Thymus (tissue), 11 donors: Measurements from ENCODE around the gene AKAP6. TPM values are rescaled to one million over a fixed set of nuclear protein-coding genes. Genes with fewer than 3 reads are reported as not detected.

Experiments
- DNase-seq, 9 donors: peaks; one replicate each; pipeline ENCODE4 v3.0.0-alpha.2; 2013; ENCODE audit warnings: low spot score in 9 of 9, low read depth in 6 of 9, missing footprints in 1 of 9
- H3K27ac ChIP-seq, 2 donors: one replicate each; pipeline ENCODE4 v1.5.1; 2013; ENCODE audit warnings: control low read depth in 1 of 2, low read depth in 1 of 2, low read length in 1 of 2, mild to moderate bottlenecking in 1 of 2, moderate library complexity in 1 of 2
- H3K27me3 ChIP-seq, 2 donors: one replicate each; pipeline ENCODE4 v1.5.1; 2013; ENCODE audit warnings: low read length in 1 of 2; ENCODE audit not compliant: control insufficient read depth in 2 of 2, insufficient read depth in 1 of 2
- H3K36me3 ChIP-seq, 2 donors: one replicate each; pipeline ENCODE4 v1.5.1; 2013; ENCODE audit warnings: low read length in 1 of 2, mild to moderate bottlenecking in 1 of 2, moderate library complexity in 1 of 2; ENCODE audit not compliant: control insufficient read depth in 2 of 2, insufficient read depth in 2 of 2
- H3K4me1 ChIP-seq, 2 donors: one replicate each; pipeline ENCODE4 v1.5.1; 2013; ENCODE audit warnings: low read length in 2 of 2; ENCODE audit not compliant: control insufficient read depth in 2 of 2, insufficient read depth in 2 of 2
- H3K4me3 ChIP-seq, 2 donors: one replicate each; pipeline ENCODE4 v1.5.1; 2013; ENCODE audit warnings: low read length in 2 of 2, control low read depth in 1 of 2, mild to moderate bottlenecking in 1 of 2
- H3K9me3 ChIP-seq, 2 donors: one replicate each; pipeline ENCODE4 v1.5.1; 2013; ENCODE audit warnings: low read length in 1 of 2, mild to moderate bottlenecking in 1 of 2; ENCODE audit not compliant: control insufficient read depth in 2 of 2, insufficient read depth in 1 of 2
- WGBS: extraction: QIAGEN DNeasy Blood & Tissue Kit; methylation state at CpG from one replicate; pipeline ENCODE4 v1.1.7; 2013; 5-methylcytosine and 5-hydroxymethylcytosine counted together
- polyA plus RNA-seq: library from polyadenylated mRNA; stranded (reverse); fragments of 200-250 nt; gene quantifications from one replicate; pipeline ENCODE4 v1.2.3, GENCODE V29; 2013
- total RNA-seq: library from RNA; stranded (reverse); fragments of 120-200 nt; gene quantifications from one replicate; pipeline ENCODE4 v1.2.4, GENCODE V29; 2013
- donor health status: healthy.

AKAP6 gene
- total and polyA plus RNA-seq, 2 donors, result 1.4 to 2.0 TPM

DNA sequence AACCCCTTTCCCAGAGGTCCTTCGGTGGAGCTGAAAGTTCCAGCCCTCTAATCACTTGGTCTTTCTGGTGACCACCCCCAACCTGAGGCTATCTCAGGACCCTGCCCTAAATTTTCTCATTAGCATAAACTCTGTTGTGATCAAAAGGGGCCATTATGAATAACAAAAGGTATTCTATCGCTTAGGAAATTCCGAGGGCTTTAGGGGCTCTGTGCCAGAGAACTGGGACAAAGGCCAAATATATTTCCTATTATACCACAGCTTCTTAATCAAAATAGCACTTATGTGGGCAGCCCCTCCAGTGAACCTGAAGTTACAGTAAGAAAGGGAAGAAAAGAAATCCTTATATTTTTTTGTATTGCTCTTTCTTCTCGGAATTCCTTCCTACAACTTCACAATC, 484.3 kb downstream of the AKAP6 start:
- no peaks in the 10 kb centered on the region for H3K27me3 ChIP-seq
- H3K27ac ChIP-seq, result no peak overlapping the region
- 92% methylated on average over 4 of the region's 4 CpGs for WGBS

GRCh38 chr14:32814721-32815120, 485.6 kb downstream of the AKAP6 start:
- Histone ChIP-seq H3K27ac (no peak overlapping the region), H3K4me3 (no peak overlapping the region), H3K36me3 (no peaks in the 10 kb centered on the region), H3K4me1 (no peaks in the 10 kb centered on the region), H3K27me3 (no peaks in the 10 kb centered on the region), H3K9me3 (no peaks in the 10 kb centered on the region)
- 93% methylated on average over 1 of the region's 1 CpG for WGBS
- DNase-seq, result no peak

More for the DNA sequence above, 484.3 kb downstream of the AKAP6 start:
- no peaks in the 10 kb centered on the region for H3K36me3 ChIP-seq
- H3K4me3 ChIP-seq, result no peak overlapping the region
- H3K9me3 ChIP-seq, result no peaks in the 10 kb centered on the region
- DNase-seq, result no peak
- no peaks in the 10 kb centered on the region for H3K4me1 ChIP-seq

DNA sequence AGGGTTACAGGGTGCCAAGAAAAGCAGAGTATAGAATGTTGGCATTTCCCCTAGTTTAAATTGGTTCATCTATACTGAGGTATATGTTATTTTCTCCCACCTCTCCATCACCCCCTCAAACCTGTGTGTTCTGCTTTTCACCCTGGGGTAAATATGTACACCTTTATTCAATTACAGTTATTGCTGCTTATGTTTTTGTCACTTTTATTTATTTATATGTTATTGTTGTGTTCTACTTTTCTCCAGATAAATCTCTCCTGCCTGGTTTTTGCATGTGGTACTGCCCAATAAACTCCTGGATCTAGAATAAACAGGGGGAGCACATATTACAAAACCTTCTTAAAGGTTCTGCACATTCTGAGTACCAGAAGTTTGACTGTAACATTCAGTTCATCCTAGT, 487.5 kb downstream of the AKAP6 start:
- no peak for DNase-seq
- H3K27me3 ChIP-seq, result no peaks in the 10 kb centered on the region
- no peaks in the 10 kb centered on the region for H3K36me3 ChIP-seq
- H3K4me1 ChIP-seq, result no peaks in the 10 kb centered on the region
- H3K27ac ChIP-seq, result no peak overlapping the region
- no peaks in the 10 kb centered on the region for H3K9me3 ChIP-seq
- no peak overlapping the region for H3K4me3 ChIP-seq

DNA sequence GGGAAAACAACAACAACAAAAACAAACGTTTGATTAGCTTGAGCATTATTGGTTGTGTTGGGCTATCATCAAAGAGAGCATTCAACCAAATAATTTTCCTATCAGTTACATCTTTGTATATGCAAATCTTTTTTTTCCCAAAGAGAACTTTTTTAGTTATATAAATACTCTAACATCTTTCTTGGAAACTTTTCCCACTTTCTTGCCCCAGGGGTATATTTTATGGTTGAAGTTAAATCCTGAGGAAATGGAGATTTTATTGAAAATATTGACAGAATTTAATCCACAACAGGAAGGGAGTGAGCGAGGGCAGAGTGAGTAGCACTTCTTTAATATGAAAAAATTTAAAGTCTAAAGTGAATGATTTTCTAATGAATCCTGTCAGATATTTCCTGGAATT, 488.7 kb downstream of the AKAP6 start:
- no peak overlapping the region for H3K4me3 ChIP-seq
- WGBS, result 88% methylated on average over 2 of the region's 2 CpGs
- H3K36me3 ChIP-seq, result no peaks in the 10 kb centered on the region

GRCh38 chr14:32818581-32818980, 489.5 kb downstream of the AKAP6 start:
- Histone ChIP-seq H3K9me3 (no peaks in the 10 kb centered on the region), H3K27me3 (no peaks in the 10 kb centered on the region), H3K36me3 (no peaks in the 10 kb centered on the region), H3K4me1 (no peaks in the 10 kb centered on the region), H3K27ac (no peak overlapping the region), H3K4me3 (no peak overlapping the region)
- WGBS, result 96% methylated on average over 4 of the region's 4 CpGs
- DNase-seq, result no peak

More for the DNA sequence above, 488.7 kb downstream of the AKAP6 start:
- H3K27me3 ChIP-seq, result no peaks in the 10 kb centered on the region
- DNase-seq, result no peak
- no peak overlapping the region for H3K27ac ChIP-seq
- H3K9me3 ChIP-seq, result no peaks in the 10 kb centered on the region
- H3K4me1 ChIP-seq, result no peaks in the 10 kb centered on the region

DNA sequence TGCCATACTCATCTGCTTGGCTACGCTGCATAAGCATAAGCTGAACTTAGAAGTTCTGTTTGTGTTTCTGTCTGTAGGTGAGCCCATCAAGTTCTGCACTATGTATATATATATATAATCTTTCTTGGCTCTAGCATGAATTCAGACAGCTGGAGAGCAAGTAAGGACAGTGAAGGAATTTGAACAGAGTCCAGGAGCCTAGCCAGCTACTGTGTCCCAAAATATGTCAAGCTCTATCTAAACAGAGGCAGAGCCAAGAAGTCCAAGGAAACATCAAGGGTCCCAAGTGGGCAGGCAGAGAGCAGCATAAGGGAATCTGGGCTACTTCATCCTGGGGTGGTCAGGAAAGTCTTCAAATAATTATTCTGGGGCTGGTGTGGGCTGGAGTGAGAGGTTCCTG, 491.1 kb downstream of the AKAP6 start:
- Histone ChIP-seq H3K4me3 (no peak overlapping the region), H3K4me1 (peaks cover 0 to 3% of the 10 kb centered on the region in 2 donors), H3K9me3 (no peaks in the 10 kb centered on the region), H3K27ac (no peak overlapping the region), H3K36me3 (no peaks in the 10 kb centered on the region), H3K27me3 (no peaks in the 10 kb centered on the region)
- DNase-seq, result no peak
- WGBS, result 87% methylated on average over 1 of the region's 1 CpG

DNA sequence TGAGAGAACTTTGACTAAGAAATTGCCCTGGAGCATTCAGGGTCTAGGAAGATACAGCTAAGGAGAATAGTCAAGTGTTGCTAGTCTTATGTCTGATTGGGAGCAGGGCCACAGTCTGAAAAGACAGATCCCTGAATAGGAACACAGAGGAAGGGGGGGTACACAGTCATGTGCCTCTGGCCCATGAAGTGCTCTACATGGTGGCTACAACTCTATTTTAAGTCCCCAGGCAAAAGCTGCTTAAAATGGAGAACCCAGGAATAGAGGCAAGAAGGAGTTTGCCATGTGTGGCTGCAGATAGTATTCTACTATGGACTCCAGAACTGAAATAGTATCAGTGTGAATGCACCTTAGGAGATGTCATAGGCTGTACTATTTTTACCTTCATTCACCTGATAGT, 491.6 kb downstream of the AKAP6 start:
- DNase-seq, result no peak
- peaks cover 0 to 3% of the 10 kb centered on the region in 2 donors for H3K4me1 ChIP-seq
- no peaks in the 10 kb centered on the region for H3K9me3 ChIP-seq
- H3K27ac ChIP-seq, result no peak overlapping the region
- no peaks in the 10 kb centered on the region for H3K27me3 ChIP-seq
- no peaks in the 10 kb centered on the region for H3K36me3 ChIP-seq
- no peak overlapping the region for H3K4me3 ChIP-seq

DNA sequence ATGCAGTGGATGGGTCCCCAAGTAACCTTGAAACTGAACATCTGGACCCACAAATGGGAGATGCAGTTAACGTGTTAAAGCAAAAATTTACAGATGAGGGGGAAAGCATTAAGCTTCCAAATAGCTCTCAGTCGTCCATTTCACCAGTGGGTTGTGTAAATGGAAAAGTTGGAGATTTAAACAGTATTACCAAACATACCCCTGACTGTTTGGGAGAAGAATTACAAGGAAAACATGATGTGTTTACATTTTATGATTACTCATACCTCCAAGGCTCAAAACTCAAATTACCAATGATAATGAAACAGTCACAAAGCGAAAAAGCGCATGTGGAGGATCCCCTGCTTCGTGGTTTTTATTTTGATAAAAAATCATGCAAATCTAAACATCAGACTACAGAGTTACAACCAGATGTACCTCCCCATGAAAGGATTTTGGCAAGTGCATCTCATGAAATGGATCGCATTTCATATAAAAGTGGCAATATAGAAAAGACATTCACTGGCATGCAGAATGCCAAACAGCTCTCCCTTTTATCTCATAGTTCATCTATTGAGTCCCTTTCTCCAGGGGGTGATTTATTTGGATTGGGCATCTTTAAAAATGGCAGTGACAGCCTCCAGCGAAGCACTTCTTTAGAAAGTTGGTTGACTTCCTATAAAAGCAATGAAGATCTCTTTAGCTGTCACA, 493.0 kb downstream of the AKAP6 start:
- H3K9me3 ChIP-seq, result no peaks in the 10 kb centered on the region
- WGBS, result 94% methylated on average over 7 of the region's 7 CpGs
- peaks cover 0 to 3% of the 10 kb centered on the region in 2 donors for H3K4me1 ChIP-seq
- H3K36me3 ChIP-seq, result no peaks in the 10 kb centered on the region
- H3K27me3 ChIP-seq, result no peaks in the 10 kb centered on the region
- H3K4me3 ChIP-seq, result no peak overlapping the region
- DNase-seq, result no peak
- H3K27ac ChIP-seq, result no peak overlapping the region

DNA sequence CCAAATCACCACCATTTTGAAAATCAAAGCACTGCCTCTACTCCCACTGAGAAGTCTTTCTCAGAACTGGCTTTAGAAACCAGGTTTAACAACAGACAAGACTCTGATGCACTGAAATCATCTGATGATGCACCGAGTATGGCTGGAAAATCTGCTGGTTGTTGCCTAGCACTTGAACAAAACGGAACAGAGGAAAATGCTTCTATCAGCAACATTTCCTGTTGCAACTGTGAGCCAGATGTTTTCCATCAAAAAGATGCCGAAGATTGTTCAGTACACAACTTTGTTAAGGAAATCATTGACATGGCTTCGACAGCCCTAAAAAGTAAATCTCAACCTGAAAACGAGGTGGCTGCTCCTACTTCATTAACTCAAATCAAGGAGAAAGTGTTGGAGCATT, 494.6 kb downstream of the AKAP6 start:
- DNase-seq, result no peak
- Histone ChIP-seq H3K9me3 (no peaks in the 10 kb centered on the region), H3K27ac (no peak overlapping the region), H3K4me3 (no peak overlapping the region), H3K36me3 (no peaks in the 10 kb centered on the region), H3K27me3 (no peaks in the 10 kb centered on the region), H3K4me1 (peaks cover 0 to 3% of the 10 kb centered on the region in 2 donors)
- 94% methylated on average over 5 of the region's 5 CpGs for whole genome bisulfite sequencing
